Fibroblast of lung (primary cell): ENCODE results near the gene NMNAT3.

ENCODE experiments used
- EZH2 ChIP-seq: IDR thresholded peaks from 2 replicates; pipeline ENCODE4 v1.5.1; 2012; ENCODE audit warnings: low read length, control low read depth, mild to moderate bottlenecking; ENCODE audit errors: missing control alignments
- TF ChIP-seq, protein P1 (sequence below), 2 donors: IDR thresholded peaks in 1 of 2; conservative IDR thresholded peaks in 1 of 2; 1 replicate in 1 of 2; 2 replicates in 1 of 2; pipeline ENCODE4 v1.5.1; 2011 to 2012; ENCODE audit warnings: low read length in 2 of 2, control low read depth in 1 of 2, inconsistent platforms in 1 of 2, low read depth in 1 of 2, mild to moderate bottlenecking in 1 of 2

DNA sequence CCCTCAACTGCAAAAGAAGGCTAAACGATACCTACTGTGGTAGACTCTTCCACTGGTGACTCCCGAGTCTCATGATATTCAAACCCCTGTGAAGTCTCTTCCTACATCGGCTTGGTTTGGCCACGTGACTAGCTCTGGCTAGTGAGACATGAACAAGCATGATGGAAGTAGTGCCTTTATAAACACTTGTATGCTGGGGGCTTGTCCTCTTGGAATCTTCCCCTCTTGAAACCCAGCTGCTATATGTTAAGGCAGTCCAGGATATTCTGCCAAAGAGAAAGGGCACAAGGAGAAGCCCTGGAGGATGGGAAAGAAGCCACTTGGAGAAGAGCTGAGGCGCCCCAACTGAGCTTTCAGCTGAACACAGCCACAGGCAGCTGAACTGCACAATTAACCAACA, 154.6 kb downstream of the NMNAT3 start:
- TF ChIP-seq, protein P1, sequence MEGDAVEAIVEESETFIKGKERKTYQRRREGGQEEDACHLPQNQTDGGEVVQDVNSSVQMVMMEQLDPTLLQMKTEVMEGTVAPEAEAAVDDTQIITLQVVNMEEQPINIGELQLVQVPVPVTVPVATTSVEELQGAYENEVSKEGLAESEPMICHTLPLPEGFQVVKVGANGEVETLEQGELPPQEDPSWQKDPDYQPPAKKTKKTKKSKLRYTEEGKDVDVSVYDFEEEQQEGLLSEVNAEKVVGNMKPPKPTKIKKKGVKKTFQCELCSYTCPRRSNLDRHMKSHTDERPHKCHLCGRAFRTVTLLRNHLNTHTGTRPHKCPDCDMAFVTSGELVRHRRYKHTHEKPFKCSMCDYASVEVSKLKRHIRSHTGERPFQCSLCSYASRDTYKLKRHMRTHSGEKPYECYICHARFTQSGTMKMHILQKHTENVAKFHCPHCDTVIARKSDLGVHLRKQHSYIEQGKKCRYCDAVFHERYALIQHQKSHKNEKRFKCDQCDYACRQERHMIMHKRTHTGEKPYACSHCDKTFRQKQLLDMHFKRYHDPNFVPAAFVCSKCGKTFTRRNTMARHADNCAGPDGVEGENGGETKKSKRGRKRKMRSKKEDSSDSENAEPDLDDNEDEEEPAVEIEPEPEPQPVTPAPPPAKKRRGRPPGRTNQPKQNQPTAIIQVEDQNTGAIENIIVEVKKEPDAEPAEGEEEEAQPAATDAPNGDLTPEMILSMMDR (conservative IDR thresholded peaks at IDR 0.05 in 1 of 2, IDR thresholded peaks at IDR 0.05 in 1 of 2; ENCODE audit: low read depth in 1 of 2, low read length in 2 of 2), result no peak
- no peak for TF ChIP-seq EZH2
